HUES48 (cell line): ENCODE data around the gene RNF212.

Experiments
- H3K27ac ChIP-seq: one replicate; pipeline ENCODE4 v1.7.0; 2013; ENCODE audit warnings: low read depth, low read length, inconsistent platforms
- H3K27me3 ChIP-seq: 2 replicates; pipeline ENCODE4 v1.6.1; 2013; ENCODE audit warnings: mild to moderate bottlenecking, low read length; ENCODE audit not compliant: control insufficient read depth, insufficient read depth
- H3K36me3 ChIP-seq: 2 replicates; pipeline ENCODE4 v1.6.1; 2013; ENCODE audit warnings: low read length; ENCODE audit not compliant: control insufficient read depth, insufficient read depth
- H3K4me1 ChIP-seq: 2 replicates; pipeline ENCODE4 v1.6.1; 2013; ENCODE audit warnings: mild to moderate bottlenecking, low read length; ENCODE audit not compliant: control insufficient read depth, insufficient read depth
- H3K4me3 ChIP-seq: 2 replicates; pipeline ENCODE4 v1.5.1; 2013; ENCODE audit warnings: mild to moderate bottlenecking, low read depth, low read length
- H3K9ac ChIP-seq: 2 replicates; pipeline ENCODE4 v1.6.1; 2013; ENCODE audit warnings: mild to moderate bottlenecking, low read depth, low read length, moderate library complexity
- H3K9me3 ChIP-seq: 2 replicates; pipeline ENCODE4 v1.6.1; 2013; ENCODE audit warnings: low read length; ENCODE audit not compliant: control insufficient read depth, insufficient read depth

The RNF212 gene

DNA sequence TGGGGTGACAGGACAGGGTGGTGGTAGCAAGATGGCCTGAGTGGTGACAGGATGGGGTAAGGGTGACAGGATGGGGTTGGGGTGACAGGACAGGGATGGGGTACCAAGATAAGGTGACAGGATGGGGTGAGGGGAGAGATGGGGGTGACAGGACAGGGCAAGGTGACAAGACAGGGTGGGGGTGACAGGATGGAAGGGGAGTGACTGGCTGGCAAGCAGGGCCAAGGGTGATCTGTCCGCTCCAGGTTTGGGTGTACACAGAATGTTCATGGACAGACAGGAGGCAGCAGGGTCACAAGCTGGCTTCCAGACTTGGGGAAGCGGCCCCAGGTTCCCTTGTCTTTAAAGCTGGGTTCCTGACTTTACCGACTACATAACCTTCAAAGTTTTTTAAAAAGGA lies 23.3 kb downstream of the RNF212 start:
- no peaks in the 10 kb centered on the region for H3K27me3 ChIP-seq
- H3K9me3 ChIP-seq: no peaks in the 10 kb centered on the region
- no peak overlapping the region for H3K9ac ChIP-seq
- H3K4me3 ChIP-seq: no peak overlapping the region
- H3K36me3 ChIP-seq: no peaks in the 10 kb centered on the region
- H3K27ac ChIP-seq: no peak overlapping the region
- H3K4me1 ChIP-seq: no peaks in the 10 kb centered on the region

DNA sequence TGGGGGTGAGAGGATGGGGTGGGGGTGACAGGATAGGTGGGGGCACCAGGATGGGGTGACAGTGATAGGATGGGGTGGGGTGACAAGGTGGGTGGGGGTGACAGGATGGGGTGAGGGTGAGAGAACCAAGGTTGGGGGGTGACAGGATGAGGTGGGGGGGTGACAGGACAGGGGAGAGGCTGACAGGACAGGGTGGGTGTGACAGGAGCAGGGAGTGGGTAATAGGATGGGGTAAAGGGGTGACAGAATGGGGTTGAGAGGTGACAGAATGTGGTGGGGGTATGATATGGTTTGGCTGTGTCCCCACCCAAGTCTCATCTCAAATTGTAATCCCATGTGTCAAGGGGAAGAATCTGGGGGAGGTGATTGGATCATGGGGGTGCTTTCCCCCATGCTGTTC lies 26.0 kb downstream of the RNF212 start:
- no peak overlapping the region for H3K27ac ChIP-seq
- H3K9ac ChIP-seq: no peak overlapping the region
- H3K4me1 ChIP-seq: no peaks in the 10 kb centered on the region
- no peaks in the 10 kb centered on the region for H3K27me3 ChIP-seq
- H3K9me3 ChIP-seq: no peaks in the 10 kb centered on the region
- no peaks in the 10 kb centered on the region for H3K36me3 ChIP-seq
- no peak overlapping the region for H3K4me3 ChIP-seq

DNA sequence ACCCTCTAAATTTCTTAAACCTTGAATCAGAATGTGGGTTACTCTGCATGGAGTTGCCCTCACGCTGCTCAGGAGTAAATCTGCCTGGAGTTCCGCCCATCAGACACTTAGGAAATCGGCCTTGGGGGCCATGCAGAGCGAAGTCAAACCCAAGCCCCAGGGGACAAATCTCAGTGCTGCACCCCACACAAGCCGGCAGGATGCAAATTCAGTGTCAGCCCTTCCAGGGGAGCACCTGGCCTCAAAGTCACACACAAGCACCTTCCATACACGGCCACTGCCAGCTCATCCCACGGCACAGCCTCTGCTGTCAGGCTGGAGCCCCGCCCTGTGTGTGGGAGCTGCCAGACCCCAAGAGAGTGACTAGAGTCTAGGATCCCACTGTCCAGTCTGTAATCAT lies 27.4 kb downstream of the RNF212 start:
- H3K27ac ChIP-seq: no peak overlapping the region
- no peaks in the 10 kb centered on the region for H3K4me1 ChIP-seq
- H3K9me3 ChIP-seq: no peaks in the 10 kb centered on the region
- no peaks in the 10 kb centered on the region for H3K36me3 ChIP-seq
- H3K27me3 ChIP-seq: no peaks in the 10 kb centered on the region
- no peak overlapping the region for H3K9ac ChIP-seq
- H3K4me3 ChIP-seq: no peak overlapping the region

DNA sequence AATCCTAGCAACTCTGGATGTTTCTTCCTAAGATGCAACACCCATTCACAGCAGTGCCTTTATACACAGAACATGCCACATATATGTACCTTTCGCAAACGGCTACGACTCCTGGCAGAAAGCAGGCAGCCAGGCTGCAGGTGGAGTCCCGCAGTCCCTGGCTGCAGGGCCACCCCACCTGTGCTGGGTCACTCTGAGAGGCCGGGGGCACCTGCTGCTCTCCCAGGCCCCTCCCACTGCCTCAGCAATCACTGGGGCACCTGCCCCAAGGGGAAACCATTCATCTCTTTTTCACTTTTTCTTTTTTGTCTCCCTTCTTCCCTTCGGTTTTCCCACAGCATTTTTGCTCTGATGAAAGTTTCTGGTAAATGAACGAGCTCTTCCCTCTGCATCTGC lies 28.0 kb downstream of the RNF212 start:
- Histone ChIP-seq H3K9ac (no peak overlapping the region), H3K36me3 (no peaks in the 10 kb centered on the region), H3K27ac (no peak overlapping the region), H3K4me3 (no peak overlapping the region), H3K27me3 (no peaks in the 10 kb centered on the region), H3K9me3 (no peaks in the 10 kb centered on the region), H3K4me1 (no peaks in the 10 kb centered on the region)

DNA sequence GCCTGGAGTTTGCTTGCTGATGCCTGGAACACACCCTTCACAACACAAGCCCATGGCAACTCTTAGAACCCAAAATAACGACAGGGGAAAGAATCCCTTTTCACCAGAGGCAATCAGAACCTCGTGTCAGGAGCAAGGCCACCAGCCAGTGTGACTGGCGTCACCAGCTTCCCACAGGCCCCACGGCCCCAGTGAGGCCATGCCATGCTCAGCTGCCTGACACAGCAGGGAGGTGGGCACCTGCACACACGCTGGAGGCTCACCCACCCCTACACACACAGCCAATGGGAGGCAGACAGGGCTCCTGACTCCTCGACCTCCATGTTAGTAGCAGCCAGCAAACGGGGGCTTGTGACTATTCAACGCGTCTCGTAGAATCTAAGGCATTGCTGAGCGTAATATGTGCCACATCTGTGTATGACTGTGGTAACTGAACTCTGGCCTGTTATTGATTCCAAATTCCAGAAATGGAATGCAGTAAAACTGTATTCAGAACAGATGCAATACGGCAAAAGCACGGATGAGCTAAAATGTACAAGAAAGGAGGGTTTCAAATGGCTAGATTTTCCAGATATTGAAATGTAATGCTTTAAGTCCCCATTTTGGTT lies 28.5 kb downstream of the RNF212 start:
- H3K27me3 ChIP-seq: no peaks in the 10 kb centered on the region
- H3K4me3 ChIP-seq: no peak overlapping the region
- H3K9ac ChIP-seq: no peak overlapping the region
- no peak overlapping the region for H3K27ac ChIP-seq
- no peaks in the 10 kb centered on the region for H3K4me1 ChIP-seq
- H3K9me3 ChIP-seq: no peaks in the 10 kb centered on the region
- no peaks in the 10 kb centered on the region for H3K36me3 ChIP-seq

DNA sequence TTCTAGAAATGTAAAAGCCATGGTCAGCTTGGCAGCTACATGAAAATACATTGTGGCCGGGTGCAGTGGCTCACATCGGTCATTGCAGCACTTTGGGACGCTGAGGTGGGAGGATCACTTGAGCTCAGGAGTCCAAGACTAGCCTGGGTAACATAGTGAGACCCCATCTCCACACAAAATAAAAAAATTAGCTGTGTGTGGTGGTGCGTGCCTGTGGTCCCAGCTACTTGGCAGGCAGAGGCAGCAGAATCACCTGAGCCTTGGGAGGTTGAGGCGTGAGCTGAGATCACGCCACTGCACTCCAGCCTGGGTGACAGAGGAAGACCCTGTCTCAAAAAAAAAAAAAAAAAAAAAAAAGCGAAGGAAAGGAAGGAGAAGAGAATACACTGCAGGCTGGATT lies 29.0 kb downstream of the RNF212 start:
- Histone ChIP-seq H3K4me1 (no peaks in the 10 kb centered on the region), H3K27me3 (no peaks in the 10 kb centered on the region)

DNA sequence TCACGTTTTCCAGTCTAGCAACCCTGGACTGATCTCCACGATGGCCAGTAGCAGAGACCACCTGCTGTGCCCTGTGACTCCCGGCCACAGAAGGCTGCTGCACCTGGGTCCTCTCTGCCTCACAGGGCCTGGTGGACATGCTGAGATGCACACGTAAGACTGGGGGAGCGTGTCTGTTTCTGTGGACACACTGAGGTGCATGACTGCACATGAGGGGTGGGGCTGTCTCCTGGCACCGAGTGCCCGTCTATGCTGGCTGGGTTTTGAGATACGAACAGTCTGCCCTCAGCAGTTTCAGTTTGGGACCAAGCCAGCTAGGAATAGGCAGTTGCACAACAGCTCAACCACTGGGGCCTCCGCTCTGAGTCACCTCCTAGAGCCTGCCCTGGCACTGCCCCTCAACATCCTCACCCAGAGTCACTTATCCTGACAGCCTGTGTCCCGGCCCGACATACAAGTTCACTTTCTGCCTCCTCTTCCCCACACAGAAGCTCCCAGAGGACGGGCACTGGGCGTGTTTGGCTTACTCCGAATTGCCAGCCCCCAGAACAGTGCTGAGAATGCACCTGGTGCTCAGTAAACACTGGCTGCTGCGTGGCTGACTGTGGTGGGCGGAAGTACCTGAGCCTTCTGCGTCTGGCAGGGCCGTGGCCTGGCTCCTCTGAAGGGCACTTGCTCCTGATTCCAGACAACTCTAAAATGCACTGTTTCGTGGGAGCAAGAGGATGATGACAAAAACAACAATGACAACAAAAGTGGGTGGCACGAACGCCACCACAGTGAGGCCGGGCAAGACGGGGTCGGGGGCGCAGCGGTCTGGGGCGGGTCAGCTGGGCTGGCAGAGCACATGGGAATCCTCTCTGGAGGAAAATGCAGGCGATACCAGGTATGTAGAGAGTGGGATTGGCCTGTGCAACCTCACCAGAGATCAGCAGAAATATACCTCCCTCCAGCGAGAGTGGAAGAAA lies 30.9 kb downstream of the RNF212 start:
- H3K27ac ChIP-seq: no peak overlapping the region
- H3K27me3 ChIP-seq: no peaks in the 10 kb centered on the region
- no peaks in the 10 kb centered on the region for H3K36me3 ChIP-seq
- H3K4me1 ChIP-seq: no peaks in the 10 kb centered on the region
- H3K4me3 ChIP-seq: no peak overlapping the region
- H3K9ac ChIP-seq: no peak overlapping the region
- H3K9me3 ChIP-seq: no peaks in the 10 kb centered on the region

More for the DNA sequence above, 29.0 kb downstream of the RNF212 start:
- H3K9ac ChIP-seq: no peak overlapping the region
- no peak overlapping the region for H3K27ac ChIP-seq
- H3K9me3 ChIP-seq: no peaks in the 10 kb centered on the region
- no peak overlapping the region for H3K4me3 ChIP-seq
- H3K36me3 ChIP-seq: no peaks in the 10 kb centered on the region

DNA sequence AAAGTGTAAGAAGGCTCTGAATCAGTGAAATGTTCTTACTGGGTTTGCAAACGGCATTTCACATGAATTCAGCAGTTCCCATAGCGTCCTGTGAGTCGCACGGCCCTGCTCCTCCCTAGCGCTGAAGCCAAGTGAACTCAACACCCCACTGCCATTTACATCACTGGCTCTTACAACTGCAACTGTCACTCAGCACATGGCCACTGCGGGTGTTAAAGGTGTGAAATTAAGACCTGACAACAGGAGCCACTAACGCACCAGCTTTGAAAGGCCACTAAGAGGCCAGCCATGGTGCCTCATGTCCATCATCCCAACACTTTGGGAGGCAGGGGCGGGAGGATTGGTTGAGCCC lies 31.7 kb downstream of the RNF212 start:
- H3K4me1 ChIP-seq: no peaks in the 10 kb centered on the region
- no peak overlapping the region for H3K4me3 ChIP-seq
- no peaks in the 10 kb centered on the region for H3K36me3 ChIP-seq
- no peak overlapping the region for H3K27ac ChIP-seq
- H3K9me3 ChIP-seq: no peaks in the 10 kb centered on the region
- H3K9ac ChIP-seq: no peak overlapping the region
- no peaks in the 10 kb centered on the region for H3K27me3 ChIP-seq

DNA sequence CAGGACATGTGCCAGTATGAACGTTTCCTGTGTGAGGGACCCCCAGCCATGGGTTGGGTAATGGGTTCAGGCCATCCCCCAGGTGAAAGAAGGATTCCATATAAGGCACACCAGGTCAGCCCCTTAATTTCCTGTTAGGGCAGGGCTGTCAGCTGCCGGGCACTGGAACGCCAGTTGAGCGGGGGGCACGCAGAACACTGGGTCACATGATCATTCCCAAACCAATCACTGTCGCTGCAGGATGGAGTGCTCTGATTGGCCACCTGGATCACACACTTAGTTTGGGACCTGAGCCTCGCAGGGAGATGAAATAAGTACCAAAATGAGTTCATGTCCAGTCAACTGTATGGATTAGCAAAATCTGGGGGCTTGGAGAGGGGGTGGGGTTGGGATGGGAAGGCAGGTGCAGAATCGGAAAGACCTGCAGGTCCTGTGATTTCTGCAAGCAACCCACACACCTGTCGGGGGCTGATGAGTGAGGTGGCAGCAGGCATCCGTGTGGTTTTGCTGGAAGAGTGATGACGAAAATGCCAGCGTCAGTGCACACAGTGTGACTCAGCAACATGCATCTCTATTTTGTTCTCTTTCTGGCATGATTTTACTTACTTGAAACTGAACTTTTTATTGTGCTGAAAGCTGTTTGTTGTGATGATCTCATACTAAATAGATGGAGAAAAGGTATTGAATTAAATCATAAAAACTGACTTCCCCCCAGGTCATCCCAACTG lies 32.2 kb downstream of the RNF212 start:
- no peak overlapping the region for H3K9ac ChIP-seq
- no peaks in the 10 kb centered on the region for H3K4me1 ChIP-seq
- H3K4me3 ChIP-seq: no peak overlapping the region
- no peaks in the 10 kb centered on the region for H3K36me3 ChIP-seq
- no peak overlapping the region for H3K27ac ChIP-seq
- no peaks in the 10 kb centered on the region for H3K27me3 ChIP-seq
- no peaks in the 10 kb centered on the region for H3K9me3 ChIP-seq

DNA sequence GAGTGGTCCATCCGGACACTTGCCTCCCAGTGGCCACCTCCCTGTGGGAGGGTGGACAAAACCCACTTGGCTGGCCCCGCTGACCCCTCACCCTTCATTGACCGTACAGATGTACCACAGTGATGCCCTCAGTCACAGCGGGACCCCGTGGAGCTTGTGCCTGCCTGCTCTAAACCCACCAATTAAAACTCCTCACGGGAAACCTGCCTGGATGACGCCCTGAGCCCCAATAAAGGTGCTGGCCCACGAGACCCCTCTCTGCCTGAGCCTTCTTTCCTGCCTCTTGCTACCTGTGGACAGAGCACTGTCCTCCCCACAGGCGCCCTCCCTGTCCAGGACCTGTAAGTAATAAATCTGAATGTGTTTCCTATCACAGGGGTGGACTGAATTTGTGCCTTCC lies 32.9 kb downstream of the RNF212 start:
- H3K4me1 ChIP-seq: no peaks in the 10 kb centered on the region

DNA sequence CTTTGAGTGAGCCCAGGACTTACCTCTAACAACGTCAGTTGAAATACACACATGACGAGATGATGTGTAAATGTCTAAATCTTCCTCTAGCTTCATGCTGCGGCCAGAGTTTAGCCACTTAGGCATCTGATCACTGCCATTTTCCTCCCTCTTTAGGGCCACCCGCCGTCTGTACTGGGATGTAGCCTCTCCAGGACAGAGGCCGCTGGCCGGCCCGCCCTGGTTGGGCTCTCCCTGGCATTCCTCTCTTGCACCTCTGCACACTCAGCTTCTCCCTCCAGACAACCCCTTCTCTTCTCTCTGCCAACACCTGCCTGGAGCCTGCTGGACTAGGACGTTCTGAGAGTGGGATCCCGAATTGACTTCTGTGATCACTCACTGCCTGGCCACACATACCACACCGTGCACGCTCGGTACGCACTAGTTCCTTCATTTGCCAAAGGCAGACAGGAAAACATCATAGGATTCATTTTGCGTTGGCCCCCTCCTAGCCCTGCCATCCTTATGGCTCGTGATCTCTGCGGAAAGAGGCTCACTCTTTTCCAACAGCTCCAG lies 33.6 kb downstream of the RNF212 start:
- Histone ChIP-seq H3K27ac (no peak overlapping the region), H3K27me3 (no peaks in the 10 kb centered on the region)

More for the DNA sequence above, 32.9 kb downstream of the RNF212 start:
- Histone ChIP-seq H3K27me3 (no peaks in the 10 kb centered on the region), H3K27ac (no peak overlapping the region), H3K36me3 (no peaks in the 10 kb centered on the region), H3K4me3 (no peak overlapping the region), H3K9me3 (no peaks in the 10 kb centered on the region), H3K9ac (no peak overlapping the region)

More for the DNA sequence above, 33.6 kb downstream of the RNF212 start:
- Histone ChIP-seq H3K9ac (no peak overlapping the region), H3K4me3 (no peak overlapping the region), H3K4me1 (no peaks in the 10 kb centered on the region), H3K9me3 (no peaks in the 10 kb centered on the region), H3K36me3 (no peaks in the 10 kb centered on the region)
